ENCODE measurements around the gene INPP5E.

The INPP5E gene

DNA sequence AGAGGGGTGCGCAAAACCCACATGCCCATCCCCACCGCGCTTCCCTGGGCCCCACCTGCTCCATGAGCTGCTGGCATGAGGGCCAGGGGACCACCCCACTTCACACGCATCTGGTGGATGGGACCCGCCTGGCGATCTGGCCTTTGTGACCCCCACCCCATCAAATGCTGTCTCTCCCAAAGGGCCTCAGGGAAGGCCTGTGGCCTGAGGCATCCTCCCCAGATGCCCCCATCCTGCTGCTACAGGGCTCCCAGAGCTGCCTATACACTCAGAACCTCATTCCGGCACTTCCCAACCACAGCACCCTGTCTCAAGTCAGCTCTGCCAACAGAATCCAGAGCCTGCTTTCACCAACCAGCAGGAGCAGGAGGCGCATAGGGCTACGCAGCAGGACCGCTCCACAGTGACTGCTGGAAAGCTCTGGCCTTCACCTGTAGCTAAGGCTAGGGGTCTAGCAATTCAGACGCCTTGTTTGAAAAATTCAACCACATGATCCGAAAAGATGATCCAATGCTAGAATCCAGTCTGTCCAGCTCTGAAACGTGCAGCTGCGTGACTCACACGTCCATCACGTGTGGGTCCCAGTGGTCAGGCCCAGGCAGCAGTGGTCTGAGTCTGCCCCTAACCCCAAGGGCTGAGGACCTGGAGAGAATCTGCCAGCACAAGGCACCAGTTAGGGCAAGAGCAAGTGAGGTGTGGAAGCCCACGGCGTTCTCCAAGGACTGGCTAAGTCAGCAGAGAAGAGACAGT lies 38.3 kb downstream of the INPP5E start:
- DNase-seq: no peak

GRCh38 chr9:136400038-136400834 lies 39.4 kb downstream of the INPP5E start, which contains the start of gene SNAPC4:
SNAPC4 (minus strand) TSS chr9:136400170; CDS start chr9:136398428, 1,742 bp downstream.
- DNase-seq: peak; percentile 84

- no peak for DNase-seq
Observed at GRCh38 chr9:136399176-136400037, 40.2 kb downstream of the INPP5E start.

GRCh38 chr9:136398286-136398685 lies 41.4 kb downstream of the INPP5E start:
- no peak for DNase-seq

- DNase-seq: no peak
Observed at GRCh38 chr9:136397643-136398042, 42.0 kb downstream of the INPP5E start.

DNA sequence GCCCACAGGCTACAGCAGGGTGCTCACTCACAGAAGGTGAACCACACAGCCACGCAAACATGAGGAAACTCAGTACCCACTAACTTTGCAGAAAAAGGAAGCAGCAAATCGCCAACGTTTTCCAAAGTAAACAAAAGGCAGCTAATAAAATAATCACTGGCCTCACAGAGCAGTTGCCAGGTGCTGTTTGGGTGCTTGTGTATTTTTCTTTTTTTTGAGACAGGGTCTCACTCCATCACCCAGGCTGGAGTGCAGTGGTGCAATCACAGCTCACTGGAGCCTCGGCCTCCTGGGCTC lies 43.5 kb downstream of the INPP5E start:
- no peak for DNase-seq

GRCh38 chr9:136395345-136396218 lies 44.1 kb downstream of the INPP5E start:
- no peak for DNase-seq

DNA sequence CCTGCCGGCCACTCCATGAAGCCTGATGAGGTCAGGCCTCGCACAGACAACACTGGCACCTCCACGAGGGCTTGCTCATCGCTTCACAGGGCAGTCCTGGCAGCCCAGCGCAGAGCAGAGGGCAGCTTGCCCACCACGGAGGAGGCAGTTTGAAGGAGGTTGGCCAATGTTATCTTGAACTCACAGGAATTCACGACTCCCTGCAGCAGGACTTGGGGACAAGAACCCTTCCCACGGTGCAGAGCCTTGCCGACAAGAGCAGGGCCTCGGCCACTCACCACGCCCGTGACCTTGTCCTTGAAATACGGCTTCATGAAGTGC lies 44.7 kb downstream of the INPP5E start:
- no peak for DNase-seq

DNA sequence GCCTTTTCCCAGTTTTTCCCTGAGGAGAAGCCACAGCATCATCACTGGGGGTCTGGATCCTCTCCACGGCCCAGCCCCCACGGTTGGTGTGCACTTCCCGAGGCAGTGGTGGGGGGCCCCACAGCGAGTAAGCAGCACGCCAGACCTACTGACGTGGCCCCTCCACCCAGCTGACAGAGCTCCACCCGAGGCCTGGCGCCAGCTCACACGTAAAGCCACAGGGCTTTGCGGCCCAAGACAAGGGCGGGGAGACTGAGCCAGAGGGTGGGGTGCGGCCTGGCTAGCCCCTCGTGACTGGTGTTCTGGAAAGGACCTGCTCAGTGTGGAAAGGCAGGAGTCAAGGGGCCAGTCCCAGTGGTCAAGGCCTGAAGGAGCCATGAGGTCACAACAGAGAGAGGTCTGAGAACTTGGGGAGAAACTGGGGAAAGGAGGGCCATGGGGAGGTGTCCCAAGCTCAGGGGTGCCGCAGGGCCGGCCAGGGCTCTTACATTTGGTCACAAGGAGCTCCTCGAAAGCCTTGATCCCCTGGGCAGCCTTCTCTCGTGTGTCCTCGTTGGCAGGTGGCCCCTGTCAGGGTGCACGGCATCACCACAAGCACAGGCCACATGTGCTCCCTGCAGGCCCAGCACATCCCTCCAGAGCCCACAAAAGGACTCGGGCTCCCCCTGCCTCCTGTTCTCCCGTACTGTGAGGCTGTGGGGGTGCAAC lies 45.2 kb downstream of the INPP5E start:
- no peak for DNase-seq

- no peak for DNase-seq
Observed at GRCh38 chr9:136393531-136393930, 46.1 kb downstream of the INPP5E start.

DNA sequence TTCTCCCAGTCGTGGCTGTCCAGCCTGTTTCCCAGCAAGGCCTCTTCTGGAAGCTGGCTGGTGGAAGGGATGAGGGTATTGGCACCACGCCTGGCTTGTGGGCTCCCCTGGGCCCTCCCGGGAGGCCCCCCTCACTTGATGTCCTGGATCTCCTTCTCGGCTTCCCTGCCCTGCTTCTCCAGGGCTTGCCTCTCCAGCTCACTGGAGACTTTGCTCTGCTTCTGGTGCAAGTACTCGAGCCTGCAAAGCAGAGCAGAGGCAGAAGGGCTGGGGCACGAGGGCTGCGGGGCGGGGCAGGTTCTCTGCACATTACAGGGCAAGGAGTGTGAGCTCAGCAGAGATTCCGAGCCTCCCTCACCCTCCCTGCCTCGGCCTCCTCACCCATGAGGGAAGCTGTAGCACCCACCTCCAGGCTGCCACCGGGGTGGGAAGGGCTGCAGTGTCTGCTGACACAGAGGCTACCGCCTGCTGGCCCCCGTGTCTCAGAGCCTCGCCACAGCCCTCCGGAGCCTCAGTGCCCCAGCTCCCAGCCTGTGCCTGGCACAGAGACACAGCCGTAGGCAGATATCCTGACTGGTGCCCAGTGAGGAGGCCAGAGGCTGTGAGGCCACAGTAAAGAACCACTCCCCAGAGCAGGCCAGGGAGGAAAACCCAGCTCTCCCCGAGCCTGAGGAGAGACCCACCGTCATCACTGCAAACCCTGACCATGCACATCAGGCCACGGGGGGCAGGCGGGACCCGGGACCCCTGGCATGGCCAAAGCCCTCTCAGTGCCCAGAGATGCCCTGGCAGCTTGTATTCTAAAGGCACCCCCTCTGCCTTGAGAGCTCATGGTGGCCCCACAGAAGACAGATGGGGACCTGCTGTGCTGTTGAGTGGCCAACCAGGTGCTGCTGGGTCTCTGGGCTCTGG lies 46.9 kb downstream of the INPP5E start:
- DNase-seq: no peak

DNA sequence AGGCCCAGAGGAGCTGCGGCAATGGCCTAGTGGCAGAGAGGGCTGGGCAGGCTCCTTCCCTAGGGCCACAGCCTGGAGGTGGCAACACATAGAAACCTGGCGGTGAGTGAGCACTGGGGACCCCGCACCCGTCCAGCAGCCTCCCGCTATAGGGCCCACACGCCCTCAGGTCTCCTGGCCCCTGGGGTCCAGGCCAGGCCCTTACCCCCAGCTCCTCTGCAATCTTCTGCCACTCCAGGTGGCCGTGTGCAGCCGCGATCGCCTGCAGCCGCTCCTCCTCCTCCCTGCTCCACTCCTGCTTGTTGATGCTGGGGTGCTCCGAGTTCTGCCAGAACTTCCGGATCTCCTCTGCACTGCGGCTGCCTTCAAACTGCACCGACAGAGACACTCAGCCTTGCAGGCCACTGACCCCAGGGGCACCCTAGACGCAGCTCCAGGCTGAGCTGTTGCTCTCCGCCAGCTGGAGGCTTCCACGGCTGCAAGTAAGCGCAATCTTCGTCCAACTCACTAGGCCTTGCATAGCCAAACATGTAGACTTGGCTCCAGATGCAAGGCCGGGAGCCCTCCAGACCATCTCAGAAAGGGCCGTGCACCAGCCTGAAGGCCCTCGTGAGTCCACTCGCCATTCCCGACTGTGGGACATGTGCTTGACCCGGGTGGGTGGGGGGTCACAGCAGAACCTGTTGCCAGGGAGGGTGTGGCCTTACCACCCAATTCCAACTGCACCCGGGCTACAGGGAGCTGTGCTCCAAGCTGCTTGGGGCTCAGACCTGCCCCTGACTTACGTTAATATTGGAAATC lies 47.7 kb downstream of the INPP5E start:
- DNase-seq: no peak

- no peak for DNase-seq
Observed at GRCh38 chr9:136389396-136389795, 50.2 kb downstream of the INPP5E start.

DNA sequence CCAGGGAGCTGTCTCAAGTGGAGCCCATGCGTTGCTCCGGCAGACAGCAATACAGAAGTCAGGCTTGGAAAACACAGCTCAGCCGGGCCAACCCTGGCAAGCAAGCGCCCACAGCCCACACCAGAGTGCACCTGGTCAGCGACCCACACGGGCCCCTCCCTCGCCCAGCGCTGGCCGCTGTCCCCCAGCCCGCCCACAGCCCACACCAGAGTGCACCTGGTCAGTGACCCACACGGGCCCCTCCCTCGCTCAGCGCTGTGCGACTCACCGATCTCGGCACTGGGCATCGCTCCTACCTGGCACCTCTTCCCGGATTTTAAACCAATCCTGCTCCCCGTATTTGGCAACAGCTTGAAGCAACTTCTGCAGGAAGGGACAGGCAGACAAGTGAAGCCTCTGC lies 52.4 kb downstream of the INPP5E start:
- no peak for DNase-seq

GRCh38 chr9:136386018-136386417 lies 53.6 kb downstream of the INPP5E start:
- DNase-seq: no peak

- no peak for DNase-seq
Observed at GRCh38 chr9:136385015-136385414, 54.6 kb downstream of the INPP5E start.

DNA sequence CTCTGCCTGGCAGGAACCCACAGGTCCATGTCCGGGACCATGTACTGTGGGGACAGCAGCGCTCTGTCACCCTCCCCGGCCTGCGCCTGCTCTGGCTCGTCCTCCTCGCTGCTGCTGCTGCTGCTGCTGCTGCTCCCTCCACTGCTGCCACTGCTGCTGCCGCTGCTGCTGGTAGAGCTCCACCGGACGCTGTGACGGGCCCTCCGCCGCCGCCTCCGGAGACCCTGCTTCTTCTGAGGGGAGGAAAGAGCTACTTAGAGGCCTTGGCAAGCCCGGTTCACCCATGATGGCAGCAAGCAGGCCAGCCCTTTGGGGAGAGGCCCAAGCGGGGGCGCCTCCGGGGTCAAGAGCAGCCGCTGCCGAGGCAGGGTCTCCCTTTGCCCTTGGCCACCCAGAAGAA lies 56.2 kb downstream of the INPP5E start:
- DNase-seq: no peak

GRCh38 chr9:136381966-136382513 lies 57.6 kb downstream of the INPP5E start:
- no peak for DNase-seq

DNA sequence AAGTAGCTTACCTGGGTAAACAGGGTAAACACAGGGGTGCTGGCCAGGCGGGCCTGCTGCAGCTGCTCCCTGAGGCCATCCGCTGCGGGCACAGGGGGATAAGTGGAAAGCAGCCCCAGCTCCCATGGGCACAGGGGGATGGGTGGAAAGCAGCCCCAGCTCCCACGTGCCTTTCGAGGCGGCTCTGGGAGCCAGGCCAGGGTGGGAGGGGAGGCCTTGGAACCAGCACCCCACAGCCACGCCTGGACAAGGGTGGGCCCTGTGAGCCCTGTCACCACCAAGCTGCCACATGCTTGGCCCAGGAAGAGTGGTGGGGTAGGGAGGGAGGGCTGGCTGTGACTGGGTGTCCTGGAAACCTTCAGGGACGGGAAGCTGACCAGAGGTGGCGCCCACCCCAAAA lies 58.3 kb downstream of the INPP5E start:
- DNase-seq: no peak

GRCh38 chr9:136380381-136380780 lies 59.3 kb downstream of the INPP5E start:
- no peak for DNase-seq
